GM12865 (cell line): Measurements from ENCODE around the gene GLIS1.

Experiments used
- DNase-seq: peaks from one replicate; pipeline ENCODE4 v3.0.0; 2010; ENCODE audit warnings: low read depth
- H3K4me3 ChIP-seq: 2 replicates; pipeline ENCODE4 v1.5.1; 2011; ENCODE audit warnings: mild to moderate bottlenecking, low read depth, low read length, control low read depth
- TF ChIP-seq, protein P1 (sequence below): IDR thresholded peaks from 2 replicates; pipeline ENCODE4 v1.5.1; 2011; ENCODE audit warnings: low read length, control low read depth, low read depth, inconsistent platforms; ENCODE audit not compliant: insufficient read depth; ENCODE audit errors: missing control alignments

GLIS1 gene

GRCh38 chr1:53578358-53578757 lies 160.6 kb downstream of the GLIS1 start:
- DNase-seq = no peak
- TF ChIP-seq, protein P1, sequence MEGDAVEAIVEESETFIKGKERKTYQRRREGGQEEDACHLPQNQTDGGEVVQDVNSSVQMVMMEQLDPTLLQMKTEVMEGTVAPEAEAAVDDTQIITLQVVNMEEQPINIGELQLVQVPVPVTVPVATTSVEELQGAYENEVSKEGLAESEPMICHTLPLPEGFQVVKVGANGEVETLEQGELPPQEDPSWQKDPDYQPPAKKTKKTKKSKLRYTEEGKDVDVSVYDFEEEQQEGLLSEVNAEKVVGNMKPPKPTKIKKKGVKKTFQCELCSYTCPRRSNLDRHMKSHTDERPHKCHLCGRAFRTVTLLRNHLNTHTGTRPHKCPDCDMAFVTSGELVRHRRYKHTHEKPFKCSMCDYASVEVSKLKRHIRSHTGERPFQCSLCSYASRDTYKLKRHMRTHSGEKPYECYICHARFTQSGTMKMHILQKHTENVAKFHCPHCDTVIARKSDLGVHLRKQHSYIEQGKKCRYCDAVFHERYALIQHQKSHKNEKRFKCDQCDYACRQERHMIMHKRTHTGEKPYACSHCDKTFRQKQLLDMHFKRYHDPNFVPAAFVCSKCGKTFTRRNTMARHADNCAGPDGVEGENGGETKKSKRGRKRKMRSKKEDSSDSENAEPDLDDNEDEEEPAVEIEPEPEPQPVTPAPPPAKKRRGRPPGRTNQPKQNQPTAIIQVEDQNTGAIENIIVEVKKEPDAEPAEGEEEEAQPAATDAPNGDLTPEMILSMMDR = no peak

DNA sequence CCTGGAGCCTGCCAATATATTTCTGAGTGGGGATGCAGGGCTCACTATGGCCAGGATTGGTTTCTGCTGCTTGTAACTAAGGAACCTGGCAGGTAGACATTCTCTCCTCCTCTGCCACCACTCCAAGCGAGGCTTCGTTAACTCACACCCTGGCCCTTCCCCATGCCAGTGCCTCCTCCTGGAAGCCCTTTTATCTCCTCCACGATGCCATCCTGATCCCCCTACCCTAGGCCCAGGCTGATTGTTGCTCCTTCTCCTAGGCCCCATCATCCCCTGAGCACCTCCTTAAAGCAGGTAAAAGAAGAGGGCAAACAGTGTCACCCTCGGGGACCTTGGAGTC lies 161.2 kb downstream of the GLIS1 start:
- no peak overlapping the region for H3K4me3 ChIP-seq
- DNase-seq = no peak
- TF ChIP-seq, protein P1 = no peak

More at GRCh38 chr1:53578358-53578757, 160.6 kb downstream of the GLIS1 start:
- no peak overlapping the region for H3K4me3 ChIP-seq

- DNase-seq = no peak
- TF ChIP-seq, protein P1 = no peak
- no peak overlapping the region for H3K4me3 ChIP-seq
Measured at GRCh38 chr1:53576866-53577760, 161.9 kb downstream of the GLIS1 start.

GRCh38 chr1:53576381-53576801 lies 162.6 kb downstream of the GLIS1 start:
- no peak overlapping the region for H3K4me3 ChIP-seq
- TF ChIP-seq, protein P1 = no peak
- no peak for DNase-seq

DNA sequence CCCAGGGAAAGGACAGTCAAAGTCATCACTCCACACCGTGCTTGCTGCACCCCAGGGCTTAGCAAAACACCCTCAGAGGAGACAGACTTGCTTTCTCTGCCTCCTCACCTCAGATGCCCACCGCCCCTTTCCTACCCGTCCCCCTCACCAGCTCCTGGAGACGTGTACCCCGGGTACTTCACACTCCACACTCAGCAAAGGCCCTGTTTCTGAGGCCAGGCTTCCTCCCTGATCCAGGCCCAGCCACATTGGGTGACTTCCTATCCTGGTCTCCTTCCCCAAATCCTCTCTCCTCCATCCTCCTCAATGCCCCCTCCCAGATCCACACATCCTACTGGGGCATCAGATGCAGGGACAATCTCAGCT lies 163.0 kb downstream of the GLIS1 start:
- TF ChIP-seq, protein P1 = no peak
- DNase-seq = no peak
- no peak overlapping the region for H3K4me3 ChIP-seq

- H3K4me3 ChIP-seq = no peak overlapping the region
- TF ChIP-seq, protein P1 = no peak
- no peak for DNase-seq
Measured at GRCh38 chr1:53575141-53575954, 163.6 kb downstream of the GLIS1 start.
